NCI-H748 treated with DMSO at 0.1 percent for 48 hours (cell line): Measurements from ENCODE around the gene OPA1.
A peak's percentile ranks its signal among the peaks of the same experiment; 100 is the strongest.

ENCODE experiments used
- DNase-seq: peaks from one replicate; lab custom pipeline; 2025; lab: John Stamatoyannopoulos, UW

The OPA1 gene

DNA sequence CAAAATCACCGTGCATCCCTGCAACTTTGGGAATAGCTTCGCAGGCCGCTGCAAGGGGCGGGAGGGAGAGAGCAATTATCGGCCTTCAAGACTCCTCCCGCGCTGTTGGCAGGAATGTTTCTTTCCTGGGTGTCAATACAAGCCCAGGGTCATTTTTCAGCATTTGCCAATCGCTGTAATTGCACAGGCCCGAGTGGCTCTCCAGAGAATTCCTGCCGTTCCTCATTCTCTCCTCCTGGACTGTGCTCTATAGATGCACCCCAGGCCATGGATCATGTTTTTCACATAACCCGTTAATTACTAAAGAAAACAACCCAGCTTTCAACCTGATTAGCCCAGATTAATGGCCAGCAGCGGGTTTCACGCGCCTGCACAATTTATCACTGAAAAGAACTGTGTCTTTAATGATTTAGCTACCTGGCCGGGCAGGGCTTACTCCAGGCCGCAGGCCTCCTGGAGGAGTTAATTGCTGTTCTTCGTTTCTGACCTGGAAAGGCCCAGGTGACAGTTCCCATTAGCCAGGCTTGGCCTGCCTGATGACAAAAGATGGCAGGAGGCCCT is 144.3 kb downstream of the OPA1 start:
- peak; percentile 44 for DNase-seq

GRCh38 chr3:193742628-193743027 is 149.6 kb downstream of the OPA1 start:
- no peak for DNase-seq

DNA sequence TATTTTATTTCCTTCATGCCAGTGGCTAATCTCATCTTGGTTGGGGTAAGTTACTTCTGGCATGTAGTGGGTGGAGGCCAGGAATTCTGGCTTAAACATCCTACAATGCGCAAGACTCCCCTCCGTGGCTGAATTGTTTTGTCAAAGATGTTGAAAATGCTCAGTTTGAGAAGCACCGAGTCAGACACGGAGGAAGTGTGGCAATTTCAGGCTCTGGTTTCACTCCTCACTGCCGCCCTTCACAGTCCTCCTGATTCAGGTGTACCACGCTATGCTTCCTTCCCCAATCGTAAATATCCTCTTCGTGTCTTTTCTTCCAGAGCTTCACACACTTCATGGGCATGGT is 150.7 kb downstream of the OPA1 start:
- DNase-seq = no peak

DNA sequence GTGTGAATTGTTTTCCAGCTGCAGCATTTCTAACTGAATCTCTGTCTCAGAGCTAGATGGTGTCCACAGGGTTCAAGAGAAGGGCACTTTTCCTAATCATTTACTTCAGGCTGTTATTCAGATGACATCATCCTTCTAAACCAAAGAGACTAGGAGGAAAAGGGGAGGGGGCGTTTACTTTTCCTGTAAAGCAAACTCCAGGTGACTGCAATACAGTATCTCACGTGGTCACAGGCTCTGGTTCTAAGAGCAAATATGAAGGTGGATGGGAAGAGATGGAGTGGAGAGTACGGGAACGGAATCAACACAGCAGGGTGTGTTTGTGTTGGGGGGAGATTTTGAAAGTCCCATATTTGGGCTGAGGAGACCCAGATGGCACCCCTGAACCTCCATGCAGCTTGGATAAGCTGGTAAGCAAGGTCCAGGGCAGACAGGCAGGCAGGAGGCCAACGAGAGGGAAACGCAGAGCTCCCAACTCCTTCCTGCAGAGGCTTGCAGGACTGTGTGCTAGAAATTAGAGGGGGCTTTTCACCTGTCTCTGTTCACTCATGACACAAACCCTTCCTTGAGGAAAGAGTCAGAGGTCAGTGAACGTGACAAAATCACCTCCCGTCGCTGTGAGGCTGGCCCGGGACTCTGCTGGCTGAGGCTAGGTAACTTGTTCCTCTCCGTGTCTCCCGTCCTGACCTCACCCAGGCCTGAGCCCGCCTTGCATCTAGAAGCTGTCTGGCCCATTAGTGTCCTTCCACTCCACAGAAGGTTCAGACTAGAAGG is 151.2 kb downstream of the OPA1 start:
- DNase-seq = peak; percentile 62

- DNase-seq = no peak
Measured at GRCh38 chr3:193744822-193745684, 152.0 kb downstream of the OPA1 start.

- no peak for DNase-seq
Measured at GRCh38 chr3:193746832-193747231, 153.8 kb downstream of the OPA1 start.
